Lung (tissue), 16 donors: ENCODE results near the gene TRPM4. TPM values are rescaled to one million over a fixed set of nuclear protein-coding genes. Genes with fewer than 3 reads are reported as not detected.

Source experiments
- ATAC-seq: fragments of 200-7000 bp; cut with Tn5 transposase; one replicate; pipeline ENCODE4 v1.9.1; 2020; ENCODE audit warnings: moderate number of reproducible peaks; ENCODE audit not compliant: insufficient read depth, low FRiP score
- DNase-seq, 3 donors: peaks; one replicate each; pipeline ENCODE4 v3.0.0-alpha.2; 2013 to 2017
- H3K27ac ChIP-seq, 2 donors: one replicate each; pipeline ENCODE4 v1.5.1; 2013; ENCODE audit warnings: mild to moderate bottlenecking in 2 of 2, moderate library complexity in 2 of 2, control low read depth in 1 of 2, inconsistent platforms in 1 of 2, low read depth in 1 of 2, low read length in 1 of 2
- H3K27me3 ChIP-seq, 3 donors: one replicate each; pipeline ENCODE4 v1.5.1; 2013; ENCODE audit warnings: low read length in 2 of 3; ENCODE audit not compliant: control insufficient read depth in 3 of 3, insufficient read depth in 3 of 3
- H3K36me3 ChIP-seq, 4 donors: one replicate each; pipeline ENCODE4 v1.5.1; 2013; ENCODE audit warnings: low read length in 4 of 4, mild to moderate bottlenecking in 1 of 4, moderate library complexity in 1 of 4; ENCODE audit not compliant: control insufficient read depth in 4 of 4, insufficient read depth in 4 of 4
- H3K4me1 ChIP-seq, 5 donors: one replicate each; pipeline ENCODE4 v1.5.1; 2013; ENCODE audit warnings: low read length in 5 of 5, mild to moderate bottlenecking in 2 of 5, moderate library complexity in 1 of 5; ENCODE audit not compliant: control insufficient read depth in 5 of 5, insufficient read depth in 5 of 5
- H3K4me3 ChIP-seq: one replicate; pipeline ENCODE4 v1.5.1; 2013; ENCODE audit warnings: mild to moderate bottlenecking, control low read depth, moderate library complexity
- H3K9ac ChIP-seq, 2 donors: one replicate each; pipeline ENCODE4 v1.5.1; 2013; ENCODE audit warnings: low read length in 2 of 2, control low read depth in 1 of 2; ENCODE audit not compliant: insufficient read depth in 1 of 2
- H3K9me3 ChIP-seq, 4 donors: one replicate each; pipeline ENCODE4 v1.5.1; 2013; ENCODE audit warnings: low read length in 3 of 4, mild to moderate bottlenecking in 1 of 4, moderate library complexity in 1 of 4; ENCODE audit not compliant: control insufficient read depth in 4 of 4, insufficient read depth in 3 of 4
- WGBS, 2 donors: extraction: QIAGEN DNeasy Blood & Tissue Kit; methylation state at CpG; one replicate each; pipeline ENCODE4 v1.1.7; 2013; 5-methylcytosine and 5-hydroxymethylcytosine counted together
- long read RNA-seq, 5 donors: transcript quantifications; one replicate each; lab custom pipeline, GENCODE V29; 2026
- polyA plus RNA-seq, 2 donors: library from polyadenylated mRNA; stranded (reverse); fragments of 200-250 nt; gene quantifications; one replicate each; pipeline ENCODE4 v1.2.1, GENCODE V29; 2013
- total RNA-seq, 2 donors: library from RNA; depleted of rRNA in 1 of 2; stranded (reverse); fragments of >200 nt in 1 of 2; gene quantifications; one replicate each; pipeline ENCODE4 v1.2.1, GENCODE V29; 2014 to 2021
- TF ChIP-seq, protein P1 (sequence below): IDR thresholded peaks from 2 replicates; pipeline ENCODE4 v1.5.1; 2012; ENCODE audit warnings: mild to moderate bottlenecking; ENCODE audit errors: control extremely low read depth, extremely low read depth
- donor health status: control.
- donor health status: control.
- donor health status: Bipolar disorder and iron deficiency.
- donor health status: healthy.
- donor health status: DM: yes; HTN: yes; CAD: no.

TRPM4 gene
- total RNA-seq (10 to 100 TPM; 19.8 to 70.1 TPM), polyA plus RNA-seq (10 to 100 TPM; 15.6 to 24.9 TPM)
- long read RNA-seq, donor 1, partial matches to known transcripts = 0 of 3 reads
- long read RNA-seq, donor 1, other reads (novel, unspliced or antisense) = 0 of 3 reads
- long read RNA-seq, donor 2, partial matches to known transcripts = 0 of 2 reads
- long read RNA-seq, donor 2, other reads (novel, unspliced or antisense) = 0 of 2 reads
- long read RNA-seq, donor 3, full-length matches to known transcripts = 2 of 2 reads
- long read RNA-seq, donor 3, partial matches to known transcripts = 0 of 2 reads
- long read RNA-seq, donor 3, other reads (novel, unspliced or antisense) = 0 of 2 reads
- long read RNA-seq, donor 4 = 0 reads
- long read RNA-seq, donor 5, partial matches to known transcripts = 12 of 14 reads
- long read RNA-seq, donor 5, other reads (novel, unspliced or antisense) = 0 of 14 reads

- TF ChIP-seq, protein P1, sequence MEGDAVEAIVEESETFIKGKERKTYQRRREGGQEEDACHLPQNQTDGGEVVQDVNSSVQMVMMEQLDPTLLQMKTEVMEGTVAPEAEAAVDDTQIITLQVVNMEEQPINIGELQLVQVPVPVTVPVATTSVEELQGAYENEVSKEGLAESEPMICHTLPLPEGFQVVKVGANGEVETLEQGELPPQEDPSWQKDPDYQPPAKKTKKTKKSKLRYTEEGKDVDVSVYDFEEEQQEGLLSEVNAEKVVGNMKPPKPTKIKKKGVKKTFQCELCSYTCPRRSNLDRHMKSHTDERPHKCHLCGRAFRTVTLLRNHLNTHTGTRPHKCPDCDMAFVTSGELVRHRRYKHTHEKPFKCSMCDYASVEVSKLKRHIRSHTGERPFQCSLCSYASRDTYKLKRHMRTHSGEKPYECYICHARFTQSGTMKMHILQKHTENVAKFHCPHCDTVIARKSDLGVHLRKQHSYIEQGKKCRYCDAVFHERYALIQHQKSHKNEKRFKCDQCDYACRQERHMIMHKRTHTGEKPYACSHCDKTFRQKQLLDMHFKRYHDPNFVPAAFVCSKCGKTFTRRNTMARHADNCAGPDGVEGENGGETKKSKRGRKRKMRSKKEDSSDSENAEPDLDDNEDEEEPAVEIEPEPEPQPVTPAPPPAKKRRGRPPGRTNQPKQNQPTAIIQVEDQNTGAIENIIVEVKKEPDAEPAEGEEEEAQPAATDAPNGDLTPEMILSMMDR = no peak
- Histone ChIP-seq H3K36me3 (no peaks in the 10 kb centered on the region), H3K27ac (peak within 1 kb of the TSS; percentile 90 to 91), H3K4me3 (peak within 1 kb of the TSS; percentile 86), H3K27me3 (no peaks in the 10 kb centered on the region), H3K4me1 (peaks cover 0 to 31% (median 10%) of the 10 kb centered on the region in 5 donors), H3K9ac (peak within 1 kb of the TSS; percentile 55 to 74), H3K9me3 (peaks cover 0 to 2% (median 0%) of the 10 kb centered on the region in 4 donors)
- 1 to 2% methylated on average over 39 to 41 of the region's 41 CpGs for WGBS, 2 donors
- DNase-seq (peak; percentile 93 to 95 (median 95)), ATAC-seq (peak; percentile 93)
These were observed at the start of gene TRPM4 for GRCh38 chr19:49157445-49158224. TSS of gene TRPM4 (plus strand) at chr19:49157792. CDS start at chr19:49157867, 75 bp downstream.

DNA sequence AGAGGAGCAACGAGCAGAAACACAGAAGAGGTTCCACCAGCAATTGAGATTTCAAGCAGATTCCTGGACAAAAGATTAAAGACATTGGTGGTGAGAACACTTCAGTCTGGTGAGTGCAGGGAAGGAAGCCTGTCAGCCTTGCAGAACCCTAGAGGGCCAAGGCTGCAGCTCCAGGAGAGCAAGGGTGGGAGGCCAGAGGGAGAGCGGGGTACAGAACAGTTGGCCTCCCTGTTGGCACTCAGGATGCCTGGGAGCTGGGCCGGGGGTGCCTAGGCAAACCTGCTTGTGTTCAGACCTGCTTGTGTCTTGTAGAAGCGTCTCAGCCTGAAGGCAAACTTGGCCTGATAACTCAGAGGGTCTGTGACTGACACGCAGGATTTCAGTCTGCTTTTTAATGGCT, 48.5 kb upstream of the TRPM4 start:
- H3K4me3 ChIP-seq = no peak overlapping the region
- DNase-seq (no peak), ATAC-seq (no peak)
- no peak overlapping the region for H3K27ac ChIP-seq
- peaks cover 13 to 45% (median 20%) of the 10 kb centered on the region in 4 donors for H3K36me3 ChIP-seq
- TF ChIP-seq, protein P1 = no peak
- no peaks in the 10 kb centered on the region for H3K9me3 ChIP-seq
- no peaks in the 10 kb centered on the region for H3K27me3 ChIP-seq
- H3K4me1 ChIP-seq = peaks cover 0 to 5% (median 5%) of the 10 kb centered on the region in 5 donors
- no peak overlapping the region for H3K9ac ChIP-seq
- WGBS, 2 donors = 81 to 90% methylated on average over 5 of the region's 5 CpGs

- H3K36me3 ChIP-seq = peaks cover 13 to 38% (median 18%) of the 10 kb centered on the region in 4 donors
- 87 to 88% methylated on average over 8 of the region's 8 CpGs for WGBS, 2 donors
- H3K27me3 ChIP-seq = no peaks in the 10 kb centered on the region
- H3K9ac ChIP-seq = no peak overlapping the region
- TF ChIP-seq, protein P1 = no peak
- no peaks in the 10 kb centered on the region for H3K9me3 ChIP-seq
- H3K27ac ChIP-seq = no peak overlapping the region
- no peak for ATAC-seq
- DNase-seq = no peak
- peaks cover 0 to 5% (median 5%) of the 10 kb centered on the region in 5 donors for H3K4me1 ChIP-seq
- H3K4me3 ChIP-seq = no peak overlapping the region
These were observed 47.9 kb upstream of the TRPM4 start for GRCh38 chr19:49109569-49110233.
